ENCODE measurements around the gene CD79B. TPM values are rescaled to one million over a fixed set of nuclear protein-coding genes. Genes with fewer than 3 reads are reported as not detected.

CD79B gene
- polyA plus RNA-seq, 1 donor, result 1.2 TPM

- Histone ChIP-seq H3K9me3 (ENCODE audit: control insufficient read depth, low read depth, low read length) (no peaks in the 10 kb centered on the region), H3K27ac (ENCODE audit: low read length) (no peak overlapping the region), H3K27me3 (ENCODE audit: control insufficient read depth, insufficient read depth, low read length) (peaks cover 7% of the 10 kb centered on the region), H3K36me3 (ENCODE audit: control insufficient read depth, insufficient read depth, low read length) (no peaks in the 10 kb centered on the region), H3K4me1 (ENCODE audit: control insufficient read depth, insufficient read depth, low read length) (no peaks in the 10 kb centered on the region), H3K4me3 (ENCODE audit: low read length) (no peak overlapping the region)
- DNase-seq, result no peak
- no CpG with 5 or more reads among the region's 11 CpGs for WGBS (ENCODE audit: insufficient coverage, low lambda C conversion rate)
These were observed 22.4 kb upstream of the CD79B start for GRCh38 chr17:63954402-63955063.

GRCh38 chr17:63950940-63951907 is 19.1 kb upstream of the CD79B start:
- H3K4me3 ChIP-seq (ENCODE audit: low read length), result no peak overlapping the region

DNA sequence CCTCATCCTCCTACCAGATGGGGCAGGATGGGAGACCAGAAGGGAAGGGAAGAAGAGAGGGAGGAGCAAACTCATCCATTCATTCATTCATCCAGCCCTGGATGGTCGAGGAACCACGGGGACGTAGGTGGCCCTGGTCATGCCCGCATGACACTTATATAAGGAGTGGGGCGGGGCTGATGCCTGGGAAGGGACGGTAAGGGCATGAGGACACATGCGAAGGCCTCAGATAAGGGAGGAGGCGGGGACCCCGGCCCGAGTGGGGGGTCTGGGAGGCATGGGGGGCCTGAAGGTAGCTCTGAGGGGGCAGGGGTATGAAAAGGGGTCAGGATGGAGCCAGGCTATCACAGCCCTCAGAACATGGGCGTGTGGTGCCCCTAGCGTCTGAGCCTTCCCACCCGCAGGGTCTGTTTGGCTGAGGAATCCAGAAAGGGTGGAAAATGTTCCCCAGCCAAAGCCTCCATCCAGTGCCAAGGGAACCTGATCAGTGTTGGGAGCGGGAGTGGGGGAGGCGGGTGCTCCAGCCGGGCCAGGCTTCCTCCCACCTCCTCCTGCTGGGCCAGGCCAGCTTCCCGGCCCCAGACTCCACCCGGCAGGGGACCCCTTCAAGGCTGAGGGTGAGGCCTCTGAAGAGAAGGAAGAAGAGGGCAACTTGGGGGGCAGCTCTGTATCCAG is 17.6 kb upstream of the CD79B start:
- Histone ChIP-seq H3K4me3 (ENCODE audit: low read length) (no peak overlapping the region), H3K36me3 (ENCODE audit: control insufficient read depth, insufficient read depth, low read length) (no peaks in the 10 kb centered on the region), H3K9me3 (ENCODE audit: control insufficient read depth, low read depth, low read length) (no peaks in the 10 kb centered on the region), H3K27me3 (ENCODE audit: control insufficient read depth, insufficient read depth, low read length) (peaks cover 7% of the 10 kb centered on the region), H3K4me1 (ENCODE audit: control insufficient read depth, insufficient read depth, low read length) (no peaks in the 10 kb centered on the region), H3K27ac (ENCODE audit: low read length) (no peak overlapping the region)
- no peak for DNase-seq
- WGBS (ENCODE audit: insufficient coverage, low lambda C conversion rate), result no CpG with 5 or more reads among the region's 18 CpGs

More at GRCh38 chr17:63950940-63951907, 19.1 kb upstream of the CD79B start:
- Histone ChIP-seq H3K27ac (ENCODE audit: low read length) (no peak overlapping the region), H3K27me3 (ENCODE audit: control insufficient read depth, insufficient read depth, low read length) (peaks cover 7% of the 10 kb centered on the region), H3K9me3 (ENCODE audit: control insufficient read depth, low read depth, low read length) (no peaks in the 10 kb centered on the region), H3K36me3 (ENCODE audit: control insufficient read depth, insufficient read depth, low read length) (no peaks in the 10 kb centered on the region), H3K4me1 (ENCODE audit: control insufficient read depth, insufficient read depth, low read length) (no peaks in the 10 kb centered on the region)
- DNase-seq, result peak; percentile 28 to 42
- WGBS (ENCODE audit: insufficient coverage, low lambda C conversion rate), result no CpG with 5 or more reads among the region's 29 CpGs

DNA sequence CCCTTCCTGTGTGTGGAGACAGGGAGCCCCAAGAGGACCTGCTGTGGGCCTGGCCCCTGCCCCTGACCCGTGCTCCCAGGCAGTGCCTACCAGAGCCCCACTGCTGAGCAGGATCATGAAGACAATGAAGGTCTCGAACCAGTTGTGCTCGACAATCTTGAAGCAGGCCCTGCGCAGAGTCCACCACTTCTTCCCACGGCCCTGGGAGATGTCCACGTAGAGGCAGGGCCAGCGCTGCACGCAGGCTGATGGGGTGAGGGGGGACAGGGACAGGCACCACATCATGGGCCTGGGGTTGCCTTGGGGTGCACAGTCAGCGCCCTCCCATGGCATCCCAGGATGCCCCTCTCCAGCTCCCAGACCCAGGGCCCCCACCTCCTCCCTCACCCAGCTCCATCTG is 16.4 kb upstream of the CD79B start:
- H3K36me3 ChIP-seq (ENCODE audit: control insufficient read depth, insufficient read depth, low read length), result no peaks in the 10 kb centered on the region
- no peak overlapping the region for H3K4me3 ChIP-seq (ENCODE audit: low read length)
- H3K9me3 ChIP-seq (ENCODE audit: control insufficient read depth, low read depth, low read length), result no peaks in the 10 kb centered on the region
- no peaks in the 10 kb centered on the region for H3K4me1 ChIP-seq (ENCODE audit: control insufficient read depth, insufficient read depth, low read length)
- H3K27me3 ChIP-seq (ENCODE audit: control insufficient read depth, insufficient read depth, low read length), result peaks cover 2% of the 10 kb centered on the region
- no peak for DNase-seq
- no peak overlapping the region for H3K27ac ChIP-seq (ENCODE audit: low read length)
- WGBS (ENCODE audit: insufficient coverage, low lambda C conversion rate), result no CpG with 5 or more reads among the region's 9 CpGs

DNA sequence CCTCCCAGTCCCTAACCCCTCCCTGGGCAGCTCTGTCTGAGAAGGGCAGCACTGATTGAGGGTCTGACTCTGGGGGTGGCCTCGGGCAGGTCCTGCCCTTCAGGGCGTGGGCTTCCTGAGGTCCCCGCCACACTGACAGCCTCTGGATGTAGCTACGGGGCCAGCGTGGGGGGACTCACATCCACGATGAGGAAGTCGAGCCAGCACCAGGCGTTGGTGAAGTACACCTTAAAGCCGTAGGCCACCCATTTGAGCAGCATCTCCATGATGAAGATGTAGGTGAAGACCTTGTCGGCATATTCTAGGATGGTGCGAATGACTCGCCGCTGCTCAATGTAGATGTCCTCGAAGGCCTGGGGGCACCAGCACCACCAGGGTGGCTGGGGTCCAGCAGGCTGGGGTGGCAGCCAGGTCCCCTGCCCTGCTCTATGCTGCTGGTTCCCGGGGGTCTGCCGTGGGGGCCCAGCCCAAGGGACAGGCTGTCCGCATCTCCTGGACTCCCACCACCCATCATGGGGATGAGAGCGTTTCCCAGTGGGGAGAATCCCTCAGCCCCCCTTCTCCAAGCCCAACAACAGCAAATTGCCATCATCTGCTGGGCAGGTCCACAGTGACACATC is 15.7 kb upstream of the CD79B start:
- H3K36me3 ChIP-seq (ENCODE audit: control insufficient read depth, insufficient read depth, low read length), result no peaks in the 10 kb centered on the region
- WGBS (ENCODE audit: insufficient coverage, low lambda C conversion rate), result no CpG with 5 or more reads among the region's 18 CpGs
- no peaks in the 10 kb centered on the region for H3K9me3 ChIP-seq (ENCODE audit: control insufficient read depth, low read depth, low read length)
- H3K4me3 ChIP-seq (ENCODE audit: low read length), result no peak overlapping the region
- peaks cover 2% of the 10 kb centered on the region for H3K27me3 ChIP-seq (ENCODE audit: control insufficient read depth, insufficient read depth, low read length)
- no peak for DNase-seq
- no peak overlapping the region for H3K27ac ChIP-seq (ENCODE audit: low read length)
- no peaks in the 10 kb centered on the region for H3K4me1 ChIP-seq (ENCODE audit: control insufficient read depth, insufficient read depth, low read length)

GRCh38 chr17:63946440-63947363 is 14.6 kb upstream of the CD79B start:
- H3K9me3 ChIP-seq (ENCODE audit: control insufficient read depth, low read depth, low read length), result peaks cover 3% of the 10 kb centered on the region
- no peak for DNase-seq
- no peaks in the 10 kb centered on the region for H3K4me1 ChIP-seq (ENCODE audit: control insufficient read depth, insufficient read depth, low read length)
- H3K36me3 ChIP-seq (ENCODE audit: control insufficient read depth, insufficient read depth, low read length), result no peaks in the 10 kb centered on the region
- H3K4me3 ChIP-seq (ENCODE audit: low read length), result no peak overlapping the region
- WGBS (ENCODE audit: insufficient coverage, low lambda C conversion rate), result no CpG with 5 or more reads among the region's 20 CpGs
- H3K27me3 ChIP-seq (ENCODE audit: control insufficient read depth, insufficient read depth, low read length), result no peaks in the 10 kb centered on the region
- no peak overlapping the region for H3K27ac ChIP-seq (ENCODE audit: low read length)

DNA sequence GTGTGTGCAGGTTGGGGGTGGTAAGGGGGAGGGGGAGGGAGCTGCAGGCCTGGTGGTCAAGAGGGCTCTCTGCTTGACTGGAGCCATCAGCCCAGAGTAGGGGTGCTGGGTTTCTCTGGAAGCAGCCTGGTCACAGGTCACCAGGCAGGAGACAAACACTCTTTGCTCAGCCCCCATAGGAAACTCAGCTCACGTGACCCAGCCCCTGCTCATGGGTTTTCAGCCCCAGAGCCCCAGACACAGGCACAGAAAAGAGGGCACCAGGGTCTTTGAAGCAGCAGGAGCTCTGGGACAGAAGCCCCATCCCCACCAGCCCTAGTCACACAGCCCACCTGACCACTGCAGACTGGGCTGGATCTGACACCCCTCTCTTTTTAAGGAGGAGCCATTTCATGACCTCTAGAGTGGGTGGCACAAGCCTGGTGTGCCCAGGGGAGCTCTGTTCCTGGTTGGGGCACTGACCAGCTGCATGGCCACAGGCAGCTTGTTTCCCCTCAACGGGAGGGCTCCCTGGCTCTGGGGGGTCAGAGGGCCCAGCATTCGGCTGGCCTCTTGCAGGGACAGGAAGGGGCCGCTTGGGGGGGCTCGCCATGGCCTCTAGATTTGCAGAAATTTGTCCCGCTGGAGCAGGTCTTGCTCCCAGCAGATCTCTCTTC is 13.8 kb upstream of the CD79B start:
- Histone ChIP-seq H3K4me1 (ENCODE audit: control insufficient read depth, insufficient read depth, low read length) (no peaks in the 10 kb centered on the region), H3K27me3 (ENCODE audit: control insufficient read depth, insufficient read depth, low read length) (no peaks in the 10 kb centered on the region), H3K4me3 (ENCODE audit: low read length) (no peak overlapping the region), H3K9me3 (ENCODE audit: control insufficient read depth, low read depth, low read length) (peaks cover 5% of the 10 kb centered on the region), H3K27ac (ENCODE audit: low read length) (no peak overlapping the region), H3K36me3 (ENCODE audit: control insufficient read depth, insufficient read depth, low read length) (no peaks in the 10 kb centered on the region)
- DNase-seq, result no peak
- no CpG with 5 or more reads among the region's 6 CpGs for WGBS (ENCODE audit: insufficient coverage, low lambda C conversion rate)

DNA sequence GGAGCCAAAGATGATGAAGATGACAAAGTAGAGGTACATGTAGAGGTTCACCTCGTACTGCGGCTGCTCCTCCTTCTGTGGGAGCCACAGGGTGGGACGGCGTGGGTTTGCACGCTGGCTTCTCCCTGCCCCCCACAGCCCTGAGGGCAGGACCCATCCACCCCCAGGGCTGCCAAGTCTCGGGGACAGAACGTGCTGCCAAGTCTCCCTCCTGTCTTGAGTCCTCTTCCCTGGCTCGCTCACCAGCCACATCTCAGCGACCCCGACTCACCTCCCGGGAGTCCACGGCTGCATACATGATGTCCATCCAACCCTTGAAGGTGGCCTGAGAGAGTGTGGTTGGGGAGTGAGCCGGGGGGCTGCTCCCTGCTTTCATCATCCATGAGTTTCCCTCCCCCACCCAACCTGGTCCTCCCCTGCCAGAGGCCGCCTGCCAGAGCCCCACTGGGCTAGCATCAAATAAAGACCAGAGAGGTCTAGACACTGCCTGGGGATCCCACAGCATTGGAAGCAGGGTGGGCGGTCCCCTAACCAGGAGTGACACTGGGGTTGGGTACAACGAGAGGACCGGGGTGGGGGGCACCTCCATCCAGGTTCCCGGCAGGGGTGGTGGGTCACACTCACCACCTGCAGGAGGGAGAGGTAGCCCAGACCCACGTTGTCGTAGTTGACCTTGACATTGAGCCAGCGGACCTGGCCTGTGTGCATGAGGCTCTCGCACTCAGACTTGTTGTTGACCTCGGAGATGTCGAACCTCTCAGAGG is 12.8 kb upstream of the CD79B start:
- Histone ChIP-seq H3K27me3 (ENCODE audit: control insufficient read depth, insufficient read depth, low read length) (no peaks in the 10 kb centered on the region), H3K36me3 (ENCODE audit: control insufficient read depth, insufficient read depth, low read length) (no peaks in the 10 kb centered on the region), H3K9me3 (ENCODE audit: control insufficient read depth, low read depth, low read length) (peaks cover 5% of the 10 kb centered on the region), H3K27ac (ENCODE audit: low read length) (no peak overlapping the region), H3K4me3 (ENCODE audit: low read length) (no peak overlapping the region), H3K4me1 (ENCODE audit: control insufficient read depth, insufficient read depth, low read length) (no peaks in the 10 kb centered on the region)
- DNase-seq, result no peak
- WGBS (ENCODE audit: insufficient coverage, low lambda C conversion rate), result no CpG with 5 or more reads among the region's 24 CpGs

DNA sequence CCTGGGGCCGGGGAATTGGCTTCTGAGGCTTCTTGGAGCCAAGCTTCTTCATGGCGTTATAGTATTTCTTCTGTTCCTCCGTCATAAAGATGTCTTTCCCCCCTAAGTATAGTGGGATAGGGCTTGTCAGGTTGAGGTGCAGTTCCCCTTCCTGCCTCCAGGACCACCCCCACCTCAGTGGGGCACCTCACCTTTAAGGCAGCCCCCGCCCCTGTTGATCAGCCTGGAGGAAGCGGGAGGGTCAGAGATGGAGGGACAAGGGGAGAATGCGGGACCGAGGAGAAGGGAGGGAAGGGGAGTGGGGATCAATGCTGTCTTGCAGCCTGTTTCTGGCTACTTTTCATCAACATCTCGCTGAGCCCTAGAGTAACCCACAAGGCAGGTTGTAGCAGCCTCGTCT is 11.6 kb upstream of the CD79B start:
- Histone ChIP-seq H3K27ac (ENCODE audit: low read length) (no peak overlapping the region), H3K4me1 (ENCODE audit: control insufficient read depth, insufficient read depth, low read length) (no peaks in the 10 kb centered on the region), H3K36me3 (ENCODE audit: control insufficient read depth, insufficient read depth, low read length) (no peaks in the 10 kb centered on the region), H3K27me3 (ENCODE audit: control insufficient read depth, insufficient read depth, low read length) (no peaks in the 10 kb centered on the region), H3K9me3 (ENCODE audit: control insufficient read depth, low read depth, low read length) (peaks cover 5% of the 10 kb centered on the region), H3K4me3 (ENCODE audit: low read length) (no peak overlapping the region)
- no CpG with 5 or more reads among the region's 9 CpGs for WGBS (ENCODE audit: insufficient coverage, low lambda C conversion rate)
- no peak for DNase-seq
